HG03432 (cell line): Measurements from ENCODE around the gene MORC3.
A peak's percentile ranks its signal among the peaks of the same experiment; 100 is the strongest.
"Not testable (repeated sequence)": the region's sequence is repeated elsewhere in the genome, so short reads cannot be mapped to it uniquely, and the experiment has no call there.

ENCODE experiments used
- ATAC-seq: cut with Tn5 transposase; IDR thresholded peaks from one replicate; pipeline ENCODE4 v1.9.1; 2021; ENCODE audit warnings: mild to moderate bottlenecking, moderate library complexity; ENCODE audit not compliant: unreplicated experiment

MORC3 gene

GRCh38 chr21:36385233-36386030, 65.4 kb downstream of the MORC3 start, which contains the start of gene CHAF1B:
CHAF1B (plus strand) TSS chr21:36385392; CDS start chr21:36386137, 745 bp downstream.
- peak; percentile 95 for ATAC-seq

GRCh38 chr21:36386031-36386642, 66.1 kb downstream of the MORC3 start:
- no peak for ATAC-seq

GRCh38 chr21:36388096-36388495, 68.1 kb downstream of the MORC3 start:
- no peak for ATAC-seq

GRCh38 chr21:36388835-36389234, 68.8 kb downstream of the MORC3 start:
- no peak for ATAC-seq

- ATAC-seq = not testable (repeated sequence)
These were observed 71.7 kb downstream of the MORC3 start for GRCh38 chr21:36391649-36392048.

GRCh38 chr21:36395353-36396111, 75.5 kb downstream of the MORC3 start:
- ATAC-seq = no peak

- no peak for ATAC-seq
These were observed 76.3 kb downstream of the MORC3 start for GRCh38 chr21:36396325-36396724.

GRCh38 chr21:36396971-36397370, 77.0 kb downstream of the MORC3 start:
- ATAC-seq = no peak

GRCh38 chr21:36397606-36398005, 77.6 kb downstream of the MORC3 start:
- no peak for ATAC-seq

GRCh38 chr21:36399736-36400135, 79.7 kb downstream of the MORC3 start:
- not testable (repeated sequence) for ATAC-seq

- no peak for ATAC-seq
These were observed 80.7 kb downstream of the MORC3 start for GRCh38 chr21:36400719-36401118.

- no peak for ATAC-seq
These were observed 82.3 kb downstream of the MORC3 start for GRCh38 chr21:36402339-36402738.

- ATAC-seq = no peak
These were observed 83.7 kb downstream of the MORC3 start for GRCh38 chr21:36403713-36404112.

- no peak for ATAC-seq
These were observed 88.6 kb downstream of the MORC3 start for GRCh38 chr21:36408568-36408967.

GRCh38 chr21:36411301-36411700, 91.3 kb downstream of the MORC3 start:
- ATAC-seq = no peak

- no peak for ATAC-seq
These were observed 92.9 kb downstream of the MORC3 start for GRCh38 chr21:36412916-36413315.

GRCh38 chr21:36415375-36415774, 95.4 kb downstream of the MORC3 start:
- no peak for ATAC-seq

- ATAC-seq = no peak
These were observed 99.2 kb downstream of the MORC3 start for GRCh38 chr21:36419241-36419640.

GRCh38 chr21:36419996-36420395, 100.0 kb downstream of the MORC3 start:
- peak; percentile 53 for ATAC-seq

- no peak for ATAC-seq
These were observed 100.8 kb downstream of the MORC3 start for GRCh38 chr21:36420571-36421339.
